OCI-M1 (cell line): ENCODE measurements around the gene GCGR.

Experiments used
- DNase-seq: peaks from one replicate; lab custom pipeline; 2025; lab: John Stamatoyannopoulos, UW

GCGR gene

DNA sequence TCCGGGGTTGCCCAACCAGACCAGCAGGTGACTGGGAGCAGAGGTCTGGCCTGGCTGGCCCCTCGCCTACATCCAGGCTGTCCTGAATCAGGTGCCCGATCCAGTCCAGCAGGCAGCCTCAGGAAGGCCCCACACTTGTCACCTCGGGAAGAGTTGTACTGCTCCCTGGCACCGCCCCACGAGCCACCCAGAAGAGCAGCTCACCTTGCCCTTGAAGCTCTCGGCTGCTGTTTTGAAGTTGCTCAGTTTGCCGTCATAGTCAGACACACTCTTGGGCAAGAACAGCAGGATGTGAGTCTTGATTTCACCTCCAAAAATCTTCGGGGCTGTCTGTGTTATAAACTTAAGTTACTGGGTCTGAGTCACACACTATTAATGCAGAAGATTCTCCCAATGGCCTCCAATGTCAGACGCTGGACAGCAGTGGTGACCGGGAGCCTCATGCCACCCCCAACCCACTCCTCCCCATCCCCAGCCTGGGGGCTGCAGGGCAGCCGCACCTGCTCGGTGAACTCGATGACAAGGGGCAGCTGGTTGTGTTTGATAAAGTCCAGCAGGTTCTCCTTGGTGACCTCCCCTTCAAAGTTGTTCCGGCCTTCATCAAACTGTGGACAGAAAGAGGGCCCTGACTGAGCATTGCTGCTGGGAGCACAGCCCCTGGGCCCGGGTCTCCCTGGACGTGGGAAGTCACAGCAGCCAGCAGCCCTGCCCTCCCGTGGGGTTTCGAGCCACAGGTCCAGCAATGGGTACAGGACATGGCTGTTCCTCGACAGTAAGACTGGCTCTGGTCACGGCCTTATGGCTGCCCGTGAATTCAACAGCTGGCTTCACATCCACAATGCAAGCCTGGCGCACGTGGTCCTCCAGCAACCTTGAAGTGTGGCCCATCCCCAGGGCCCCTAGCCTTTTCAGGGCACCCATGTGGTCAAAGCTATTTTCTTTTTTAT, 43.1 kb downstream of the GCGR start:
- no peak for DNase-seq

DNA sequence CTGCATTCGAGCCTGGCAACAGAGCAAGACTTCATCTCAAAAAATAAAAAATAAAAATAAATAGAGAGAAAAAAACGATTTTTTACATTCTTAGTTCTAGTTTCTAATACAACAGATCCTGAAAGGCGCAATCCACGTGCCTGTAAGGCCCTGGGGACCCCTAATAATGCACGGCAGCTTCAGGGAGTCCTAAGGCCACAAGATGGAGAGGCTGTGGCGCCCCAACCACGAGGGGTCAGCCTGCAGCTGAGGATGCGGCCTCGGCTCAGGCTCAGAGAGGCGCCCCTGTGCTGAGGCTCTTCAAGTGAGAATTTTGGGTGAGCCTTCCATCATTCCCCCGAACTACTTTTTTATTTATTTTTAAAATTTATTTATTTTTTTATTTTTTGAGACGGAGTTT, 45.5 kb downstream of the GCGR start:
- no peak for DNase-seq

DNA sequence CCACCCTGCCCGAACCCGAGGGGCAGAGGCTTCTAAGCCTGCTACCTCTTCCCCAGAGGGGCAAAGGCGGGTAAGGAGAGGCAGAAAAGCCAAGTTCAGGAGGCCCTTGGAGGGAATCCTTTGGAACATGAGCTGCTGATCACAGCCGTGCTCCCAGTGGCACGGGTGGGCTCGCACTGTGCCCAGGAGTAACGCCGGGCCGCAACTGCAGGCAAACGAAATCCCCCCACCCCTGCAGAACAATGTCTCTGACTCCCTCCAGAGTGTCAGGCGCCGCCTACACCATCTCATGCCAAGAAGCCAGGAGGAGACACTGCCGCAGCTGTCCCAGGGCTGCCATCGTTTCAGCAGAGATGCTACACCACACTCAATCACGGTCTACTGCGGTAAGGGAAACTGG, 47.5 kb downstream of the GCGR start:
- DNase-seq, result no peak

DNA sequence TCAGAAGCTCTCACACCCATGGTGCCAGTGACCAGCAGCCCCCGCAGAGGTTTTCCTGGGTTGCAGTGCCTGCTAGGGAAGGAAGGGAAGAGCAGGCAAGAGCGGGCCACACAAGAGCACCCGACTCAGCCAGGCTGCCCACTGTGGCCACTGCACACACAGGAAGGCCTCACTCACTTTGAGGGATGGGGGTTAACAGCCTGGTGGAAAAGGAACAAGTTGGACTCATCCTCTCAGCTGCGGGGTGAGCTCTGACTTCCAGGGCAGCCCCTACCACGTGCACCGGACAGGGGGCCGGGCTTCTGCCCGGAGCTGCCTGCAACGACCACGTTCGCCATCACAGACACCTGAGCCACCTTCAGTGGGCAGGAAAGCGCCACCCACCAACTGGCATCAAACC, 48.3 kb downstream of the GCGR start:
- no peak for DNase-seq

DNA sequence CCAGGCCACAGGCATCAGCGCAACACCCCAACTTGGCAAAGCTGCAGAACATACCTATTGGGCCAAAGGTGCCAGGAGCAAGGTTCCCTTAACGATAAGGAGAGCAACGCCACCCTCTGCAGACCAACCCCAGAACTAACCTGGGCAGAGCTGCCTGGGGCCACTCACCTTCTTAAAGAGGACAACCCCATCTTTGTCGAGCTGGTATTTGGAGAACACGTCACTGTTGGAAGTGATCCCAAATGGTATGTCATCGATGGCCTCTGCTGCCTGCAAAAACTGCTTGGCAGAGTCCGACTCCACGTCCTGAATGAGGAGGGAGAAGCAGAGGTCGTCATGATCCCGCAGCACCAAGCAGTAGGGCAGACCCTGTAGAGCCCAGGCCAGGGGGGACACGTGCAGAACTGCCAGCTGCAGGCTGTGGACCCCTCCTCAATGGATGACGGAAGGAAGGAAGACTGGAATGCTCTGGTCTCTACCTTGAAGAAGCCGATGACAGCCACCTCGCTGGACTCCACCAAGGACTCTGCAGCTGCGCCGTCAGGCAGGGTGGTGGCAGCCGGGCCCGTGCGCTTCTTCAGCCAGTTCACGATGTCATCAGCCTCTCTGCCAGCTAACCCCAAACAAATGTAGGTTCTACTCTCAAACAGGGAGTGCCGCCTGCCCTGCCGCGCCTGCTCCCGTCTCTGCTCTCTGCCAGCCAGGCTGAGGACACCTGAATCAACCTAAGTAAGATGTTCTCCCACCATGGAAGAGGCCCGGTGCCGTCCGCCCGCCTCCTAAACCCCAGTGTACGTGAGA, 51.2 kb downstream of the GCGR start:
- no peak for DNase-seq

DNA sequence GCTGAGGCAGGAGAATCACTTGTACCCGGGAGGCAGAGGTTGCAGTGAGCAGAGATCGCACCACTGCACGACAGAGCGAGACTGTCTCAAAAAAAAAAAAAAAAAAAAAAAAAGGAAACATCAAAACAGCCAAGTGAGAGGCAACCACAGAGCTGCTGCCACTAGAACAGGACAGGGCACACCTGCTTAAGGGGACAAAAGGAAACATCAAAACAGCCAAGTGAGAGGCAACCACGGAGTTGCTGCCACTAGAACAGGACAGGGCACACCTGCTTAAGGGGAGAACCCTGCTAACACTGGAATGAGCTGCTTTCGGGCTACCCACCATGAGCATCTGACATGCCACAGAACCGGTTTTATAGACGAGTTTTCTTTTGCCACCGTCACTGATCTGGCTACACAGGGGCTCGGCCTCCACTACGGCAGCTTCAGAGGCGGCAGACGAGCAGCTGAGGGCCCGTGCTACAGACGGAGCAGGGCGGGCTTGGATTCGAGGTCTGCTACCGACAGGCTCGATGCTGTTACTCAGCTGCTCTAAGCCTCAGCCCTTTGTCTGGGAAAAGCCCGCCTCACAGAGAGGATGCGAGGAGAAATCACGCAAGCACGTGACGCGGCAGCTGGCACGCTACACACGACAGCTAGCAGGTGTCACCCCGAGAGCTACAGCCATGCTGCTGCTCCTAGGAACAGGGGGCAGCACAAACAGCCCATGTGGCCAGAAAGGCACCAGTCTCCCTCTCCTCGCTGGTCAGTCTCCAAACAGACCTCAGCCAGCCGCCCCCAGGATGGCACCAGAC, 54.4 kb downstream of the GCGR start:
- no peak for DNase-seq

DNA sequence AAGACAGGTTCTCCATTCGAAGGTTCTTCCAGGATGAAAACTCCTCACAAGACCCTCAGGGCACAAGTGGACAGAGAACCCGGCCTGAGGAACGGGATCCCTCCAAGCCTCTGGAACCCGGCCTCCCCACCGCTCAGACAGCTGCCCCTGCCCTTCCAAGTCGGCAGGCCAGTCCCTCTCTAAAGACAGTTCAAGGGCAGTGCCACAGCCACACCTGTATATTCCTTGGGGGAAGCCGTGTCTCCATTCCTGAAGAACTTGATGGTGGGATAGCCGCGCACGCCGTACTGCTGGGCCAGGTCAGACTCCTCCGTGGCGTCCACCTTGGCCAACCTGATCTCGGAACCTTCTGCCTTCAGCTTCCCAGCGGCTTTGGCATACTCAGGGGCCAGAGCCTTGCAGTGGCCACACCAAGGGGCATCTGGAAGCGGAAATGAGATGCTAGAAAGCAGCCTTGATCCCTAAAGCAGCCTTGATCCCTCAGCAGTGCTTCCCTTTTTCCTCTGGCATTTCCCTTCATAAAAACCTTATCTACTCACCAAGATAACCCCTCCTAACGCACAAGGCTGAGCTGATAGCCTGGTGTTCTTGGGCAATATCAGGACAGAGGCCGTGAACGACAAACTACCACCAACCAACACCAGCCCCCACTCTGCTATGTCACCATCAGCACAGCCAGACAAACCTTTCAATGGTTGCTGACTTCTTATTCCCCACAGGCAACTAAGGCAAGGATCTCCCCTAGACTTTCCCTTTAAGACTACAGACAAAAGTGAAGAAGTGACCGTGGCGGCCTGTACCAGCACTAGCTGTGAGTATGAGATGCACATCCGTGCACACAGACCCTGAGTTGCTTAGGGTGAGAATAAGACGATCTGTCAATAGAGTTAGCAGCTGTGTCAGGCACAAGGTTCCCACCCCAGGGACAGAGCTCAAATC, 55.3 kb downstream of the GCGR start:
- peak; percentile 71 for DNase-seq

DNA sequence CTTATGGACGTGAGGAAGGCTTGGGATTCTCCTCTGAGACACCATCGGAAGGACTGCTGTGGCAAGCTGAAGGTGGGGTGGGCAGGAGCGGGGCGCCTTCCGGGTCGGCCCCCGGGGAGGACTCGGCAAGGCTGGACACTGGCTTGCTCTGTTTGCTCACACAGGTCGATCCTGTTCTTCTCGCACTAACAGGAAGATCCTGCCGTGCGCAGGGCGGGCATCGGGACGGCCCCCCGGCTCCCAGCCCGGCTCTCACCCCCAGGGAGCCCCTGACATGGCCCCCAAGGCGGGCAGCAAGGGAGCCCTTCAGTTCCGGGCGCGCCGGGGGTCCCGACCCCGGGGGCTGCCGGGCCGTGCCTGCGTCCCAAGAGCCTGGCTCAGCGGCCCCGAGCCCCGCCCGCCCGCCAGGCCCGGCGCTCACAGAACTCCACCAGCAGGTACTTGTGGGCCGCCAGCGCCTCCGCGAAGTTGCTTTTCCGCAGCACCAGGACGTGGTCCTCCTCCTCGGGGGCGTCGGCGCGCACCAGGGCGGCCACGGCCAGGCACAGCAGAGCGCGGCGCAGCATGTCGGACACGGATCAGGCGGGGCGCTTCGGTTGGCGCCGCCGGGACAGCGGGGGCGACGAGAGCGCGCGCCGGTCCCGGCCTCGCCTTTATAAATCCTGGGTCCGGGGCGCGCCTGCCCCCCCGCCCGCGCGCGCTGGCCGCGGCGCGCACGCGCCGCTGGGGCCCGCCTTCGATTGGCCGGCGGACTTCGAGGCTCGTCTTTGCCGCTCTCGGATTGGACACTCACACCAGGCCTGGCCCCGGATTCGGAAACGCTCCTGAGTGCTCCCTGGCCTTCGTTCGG, 56.2 kb downstream of the GCGR start, which contains the start of gene P4HB:
Gene P4HB, minus strand, starts transcription at position 630 of the 850 bp plus-strand sequence. Its CDS starts 64 bp downstream, at position 566.
- no peak for DNase-seq

DNA sequence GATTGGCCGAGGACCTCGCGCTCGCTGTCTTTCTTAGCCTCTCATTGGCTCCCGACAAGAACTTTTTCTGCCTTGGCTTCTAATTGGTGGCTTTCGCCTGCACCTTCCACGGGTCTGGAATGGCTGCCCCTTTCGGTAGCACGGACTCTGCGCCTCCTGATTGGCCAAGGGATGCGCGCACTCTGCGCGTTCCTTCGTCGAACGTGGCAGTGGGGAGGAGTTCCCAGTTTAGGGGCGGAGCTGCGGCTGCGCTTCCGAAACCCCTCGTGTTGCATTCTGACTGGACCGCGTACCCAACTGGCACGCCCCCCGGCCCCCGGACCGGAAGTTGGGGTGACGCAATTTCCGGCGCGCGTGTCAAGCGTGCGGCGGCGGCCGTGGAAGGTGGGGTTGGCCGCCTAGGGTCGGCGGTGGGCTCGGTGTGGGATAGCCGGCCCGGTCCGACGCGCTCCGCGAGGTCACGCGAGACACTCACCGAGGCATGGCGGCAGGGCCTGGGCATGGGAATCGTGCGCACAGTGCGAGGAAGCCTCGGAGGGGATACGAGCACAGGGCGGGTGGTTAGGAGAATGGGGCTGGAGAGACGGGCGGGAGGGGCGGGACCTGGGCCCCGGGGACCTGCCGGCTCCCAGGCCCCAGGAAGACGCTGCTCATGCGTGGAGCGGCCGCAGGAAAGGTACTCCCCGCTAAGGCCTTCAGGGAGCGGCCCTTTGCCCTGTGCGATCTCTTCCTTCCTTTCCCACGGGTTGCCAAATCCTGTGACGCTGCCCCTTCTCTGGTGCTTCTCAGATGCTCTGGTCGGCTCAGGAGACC, 57.0 kb downstream of the GCGR start:
- DNase-seq, result peak; percentile 100

DNA sequence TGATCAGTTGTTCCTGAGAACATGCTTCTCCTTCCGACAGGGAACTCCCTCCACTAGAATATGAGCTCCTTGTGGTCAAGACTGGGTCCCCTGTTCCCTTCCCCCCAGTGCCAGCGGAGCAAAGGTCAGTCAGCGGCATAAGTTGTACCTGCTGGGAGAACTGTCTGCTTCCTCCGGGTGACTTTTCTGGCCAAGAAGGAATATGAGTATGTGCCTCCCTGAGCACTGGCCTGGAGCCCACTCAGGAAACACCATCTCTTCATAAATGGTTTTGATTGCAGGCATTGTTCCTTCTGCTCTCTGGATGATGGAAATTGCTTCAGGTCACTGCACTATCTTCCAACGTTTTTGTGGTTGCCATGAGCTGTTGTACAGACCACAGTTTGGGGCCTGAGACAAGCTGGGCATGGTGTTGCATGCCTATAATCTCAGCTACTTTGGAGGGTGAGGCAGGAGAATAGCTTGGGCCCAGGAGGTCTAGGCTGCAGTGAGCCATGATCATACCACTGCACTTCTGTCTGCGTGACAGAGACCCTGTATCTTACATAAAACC, 59.2 kb downstream of the GCGR start:
- no peak for DNase-seq
